Activated CD4-positive, alpha-beta T cell treated with anti-CD3 and anti-CD28 coated beads, Interleukin-2, amount 50 U/mL, for 48 hours (primary cell): ENCODE results near the gene ITGA8.
"Not testable (repeated sequence)": the region's sequence is repeated elsewhere in the genome, so short reads cannot be mapped to it uniquely, and the experiment has no call there.

Experiments used
- DNase-seq, 2 experiments: peaks; one replicate each; pipeline ENCODE4 v3.0.0-alpha.2; 2020

The ITGA8 gene

DNA sequence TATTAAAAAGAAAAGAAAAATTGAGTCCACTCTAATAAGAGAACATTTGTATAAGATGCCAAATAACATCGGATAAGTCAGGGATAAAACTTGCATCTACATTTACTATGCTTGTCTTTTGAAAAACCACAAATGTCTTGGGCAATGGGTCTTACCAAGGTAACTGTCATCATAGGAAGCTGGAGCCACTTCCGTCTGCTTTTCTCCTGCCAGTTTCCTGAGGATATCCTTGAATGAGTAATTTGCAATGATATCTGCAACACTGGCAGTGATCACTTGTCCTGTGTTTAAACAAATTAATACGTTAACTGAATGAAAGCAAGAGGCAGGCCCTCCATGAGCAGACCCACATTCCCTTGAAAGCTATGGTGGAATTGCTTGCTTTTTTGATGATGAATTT is 47.3 kb downstream of the ITGA8 start:
- DNase-seq: no peak

DNA sequence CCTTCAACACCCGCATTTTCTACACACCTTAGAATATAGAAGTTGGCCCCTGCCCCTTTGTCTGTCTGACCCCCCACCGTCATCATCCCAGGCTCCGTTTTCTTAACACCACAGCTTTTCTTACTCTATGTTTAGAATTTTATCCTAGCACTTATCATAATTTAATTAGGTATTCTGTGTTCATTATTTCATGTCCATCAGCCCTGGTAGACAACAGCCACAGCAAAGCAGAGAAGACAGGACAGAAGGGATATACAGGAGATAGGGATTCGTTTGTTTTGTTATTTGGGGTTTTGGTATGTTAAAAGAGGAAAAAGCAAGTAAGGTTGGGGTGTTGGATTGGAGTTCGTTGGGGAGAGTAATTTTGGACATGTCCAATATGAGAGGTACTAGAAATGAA is 48.8 kb downstream of the ITGA8 start:
- DNase-seq: no peak

DNA sequence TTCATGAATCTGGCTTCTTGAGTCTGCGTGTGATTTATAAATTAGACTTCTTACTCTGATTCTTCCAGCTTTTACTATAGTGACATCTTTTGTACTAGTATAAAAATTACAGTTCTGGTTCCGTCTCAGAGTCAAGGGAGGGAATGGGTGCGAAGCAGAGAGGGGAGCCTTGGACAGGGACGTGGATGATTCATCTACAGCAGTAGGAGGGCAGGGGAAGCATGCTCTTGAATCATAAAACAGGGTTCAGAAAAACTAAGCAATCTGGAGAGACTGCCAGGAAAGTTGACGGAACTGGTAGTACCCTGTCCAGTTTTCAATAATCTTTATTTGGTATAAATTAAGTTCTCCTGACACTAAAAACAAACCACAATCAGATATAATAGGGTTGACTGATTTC is 58.1 kb downstream of the ITGA8 start:
- DNase-seq: no peak

- DNase-seq: no peak
Observed at GRCh38 chr10:15660990-15661389, 58.7 kb downstream of the ITGA8 start.

DNA sequence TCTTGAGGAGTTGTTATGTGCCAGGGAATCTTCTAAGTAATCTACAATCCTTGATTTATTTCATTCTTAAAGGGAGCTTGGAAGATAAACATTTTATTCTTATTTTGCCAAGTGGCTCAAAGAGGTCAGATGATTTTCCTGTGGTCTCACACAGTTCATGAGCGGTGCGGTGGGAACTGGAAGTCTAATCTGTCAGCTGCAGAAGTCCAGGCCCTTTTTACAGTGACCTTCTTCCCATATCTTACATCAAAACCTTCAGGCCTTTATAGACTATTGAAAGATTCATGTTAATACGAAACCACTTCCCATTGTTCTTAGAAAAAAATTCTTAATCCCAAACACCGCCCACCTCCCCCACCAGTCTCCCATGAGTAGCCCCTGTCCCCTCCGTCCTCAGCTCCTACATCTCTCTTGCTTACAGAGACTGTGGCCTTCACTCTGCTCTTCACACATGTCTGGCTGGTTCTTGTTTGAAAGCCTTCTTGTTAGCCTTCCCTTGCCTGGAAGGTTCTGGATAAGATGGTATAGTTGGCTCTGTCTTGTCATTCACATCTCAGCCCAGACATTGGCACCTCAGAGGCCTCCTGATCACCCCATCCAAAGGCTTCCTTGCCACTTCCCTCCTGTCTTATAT is 61.5 kb downstream of the ITGA8 start:
- DNase-seq: no peak

DNA sequence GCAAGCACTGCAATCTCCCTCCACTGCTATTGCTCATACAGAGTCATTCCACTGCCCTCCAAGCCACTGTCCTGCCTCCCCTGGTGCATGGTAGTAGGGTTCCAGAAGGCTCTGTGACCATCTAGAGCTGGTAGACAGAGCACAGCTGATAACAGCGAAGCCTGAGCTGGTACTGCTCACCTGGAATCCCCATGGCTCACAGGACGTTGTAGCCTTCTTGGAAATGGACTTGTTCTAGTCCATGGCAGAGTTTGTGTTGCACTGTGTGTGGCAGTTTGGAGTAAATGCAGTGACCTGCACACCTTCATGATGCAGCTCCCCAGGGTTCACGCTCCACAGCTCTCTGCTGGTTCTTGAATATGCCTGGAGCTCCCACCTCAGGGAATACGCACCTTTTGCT is 67.0 kb downstream of the ITGA8 start:
- DNase-seq: no peak

- no peak for DNase-seq
Observed at GRCh38 chr10:15652117-15652516, 67.6 kb downstream of the ITGA8 start.

DNA sequence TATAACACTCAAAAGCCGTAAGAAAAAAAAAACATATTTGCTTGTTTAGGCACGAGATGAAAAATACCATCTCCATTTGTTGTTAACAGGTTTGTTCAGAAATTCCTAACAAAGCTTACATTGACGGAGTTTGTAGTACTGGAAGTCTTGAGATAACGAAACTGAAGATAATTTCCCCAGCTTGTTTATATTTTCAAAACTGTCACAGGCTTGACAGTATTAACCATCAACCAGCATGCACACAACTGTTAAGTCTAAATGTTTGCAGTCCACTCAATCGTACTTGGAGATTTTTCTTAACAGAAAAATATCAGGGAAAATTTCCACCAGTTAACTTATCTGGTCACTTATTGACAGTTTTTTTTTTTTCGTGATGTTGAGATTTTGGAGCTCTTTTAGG is 68.5 kb downstream of the ITGA8 start:
- DNase-seq: no peak

- no peak for DNase-seq
Observed at GRCh38 chr10:15642095-15642494, 77.6 kb downstream of the ITGA8 start.

- DNase-seq: no peak
Observed at GRCh38 chr10:15640536-15641085, 79.1 kb downstream of the ITGA8 start.

DNA sequence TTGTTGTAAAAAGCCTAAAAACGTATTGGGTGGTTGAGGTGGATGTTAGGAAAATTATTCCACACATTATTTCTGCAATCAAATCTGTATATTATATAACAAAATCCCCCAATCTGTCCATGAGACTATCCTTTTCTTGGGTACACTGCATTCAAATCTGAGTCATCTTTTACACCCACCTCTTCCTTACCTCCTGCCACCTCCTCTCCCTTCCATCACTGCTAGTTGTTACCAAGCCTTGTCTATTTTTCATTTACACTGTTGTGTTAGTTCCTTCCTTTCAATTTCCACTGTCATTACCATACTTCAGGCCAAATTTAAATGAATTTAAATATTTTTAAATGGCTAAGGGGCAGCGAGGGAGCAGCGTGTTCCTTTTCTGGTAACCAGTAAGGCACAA is 83.3 kb downstream of the ITGA8 start:
- no peak for DNase-seq

DNA sequence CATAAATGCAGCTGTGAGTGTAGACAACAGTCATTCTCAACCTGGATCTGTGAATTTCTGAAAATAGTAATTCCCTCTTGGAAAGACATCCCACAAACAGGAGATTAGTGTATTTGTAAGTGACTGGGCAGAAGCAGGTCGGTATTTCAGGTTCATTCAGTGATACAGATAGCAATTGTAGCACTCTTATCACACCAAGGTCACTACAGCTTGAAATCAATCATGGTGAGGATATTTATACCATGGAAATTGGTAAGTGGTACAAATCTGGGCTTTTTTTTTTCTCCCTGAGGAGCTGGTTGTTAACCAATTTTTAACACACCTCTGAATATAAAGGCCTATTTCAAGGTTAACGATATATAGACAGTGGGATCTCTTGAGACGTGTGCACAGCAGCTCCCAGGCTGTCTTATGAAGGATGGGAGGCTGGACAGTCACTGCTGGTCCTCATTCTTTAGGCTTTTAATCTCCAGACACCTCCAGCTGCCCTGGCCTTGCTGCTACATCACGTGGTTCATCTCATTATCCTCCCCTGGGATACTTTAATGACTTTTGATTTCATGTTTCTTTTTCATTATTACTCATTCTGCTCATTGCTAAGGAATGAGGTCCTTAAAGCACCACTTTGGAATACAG is 87.1 kb downstream of the ITGA8 start:
- DNase-seq: no peak

DNA sequence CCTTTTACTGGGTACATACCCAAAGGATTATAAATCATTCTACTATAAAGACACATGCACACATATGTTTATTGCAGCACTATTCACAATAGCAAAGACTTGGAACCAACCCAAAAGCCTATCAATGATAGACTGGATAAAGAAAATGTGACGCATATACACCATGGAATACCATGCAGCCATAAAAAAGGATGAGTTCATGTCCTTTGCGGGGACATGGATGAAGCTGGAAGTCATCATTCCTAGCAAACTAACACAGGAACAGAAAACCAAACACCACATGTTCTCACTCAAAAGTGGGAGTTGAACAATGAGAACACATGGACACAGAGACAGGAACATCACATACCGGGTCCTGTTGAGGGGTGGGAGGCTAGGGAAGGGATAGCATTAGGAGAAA is 88.5 kb downstream of the ITGA8 start:
- not testable (repeated sequence) for DNase-seq

DNA sequence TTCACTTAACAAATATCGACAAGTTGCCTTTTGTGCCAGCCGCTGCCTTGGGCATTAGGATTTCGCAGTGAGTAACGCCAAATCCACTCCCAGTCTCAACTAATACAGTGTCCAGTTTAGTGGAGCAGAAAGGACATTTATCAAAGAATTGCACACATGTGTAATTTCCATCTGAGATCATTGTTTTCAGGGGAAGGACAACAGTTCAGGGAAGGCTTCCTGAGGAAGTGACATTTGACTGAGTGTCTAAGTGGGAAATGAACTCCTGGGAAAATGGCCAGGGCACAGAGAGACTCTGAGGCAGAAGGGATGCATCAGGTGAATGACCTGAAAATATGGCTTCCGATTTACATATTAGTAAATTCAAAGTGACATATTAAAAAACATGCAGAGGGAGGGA is 89.4 kb downstream of the ITGA8 start:
- DNase-seq: no peak

GRCh38 chr10:15627617-15628196 is 92.0 kb downstream of the ITGA8 start:
- no peak for DNase-seq

DNA sequence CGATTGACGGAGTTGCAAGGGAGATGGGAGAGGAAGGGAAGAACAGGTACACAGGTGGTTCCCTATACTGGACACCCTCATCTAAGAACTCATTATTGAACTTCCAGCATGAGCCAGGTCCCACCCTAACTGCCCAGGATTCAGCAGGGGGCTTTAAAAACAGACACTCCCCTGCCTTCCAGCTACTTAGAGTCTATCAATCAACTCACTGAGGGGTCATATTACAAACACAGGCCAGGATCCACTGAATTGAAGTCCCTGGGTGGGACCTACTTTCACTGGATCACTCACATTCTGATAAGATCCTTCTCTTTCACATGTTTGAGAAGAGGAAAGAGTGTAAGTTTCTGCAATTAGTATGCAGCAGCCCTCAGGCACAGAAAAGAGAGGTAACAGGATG is 92.8 kb downstream of the ITGA8 start:
- no peak for DNase-seq

DNA sequence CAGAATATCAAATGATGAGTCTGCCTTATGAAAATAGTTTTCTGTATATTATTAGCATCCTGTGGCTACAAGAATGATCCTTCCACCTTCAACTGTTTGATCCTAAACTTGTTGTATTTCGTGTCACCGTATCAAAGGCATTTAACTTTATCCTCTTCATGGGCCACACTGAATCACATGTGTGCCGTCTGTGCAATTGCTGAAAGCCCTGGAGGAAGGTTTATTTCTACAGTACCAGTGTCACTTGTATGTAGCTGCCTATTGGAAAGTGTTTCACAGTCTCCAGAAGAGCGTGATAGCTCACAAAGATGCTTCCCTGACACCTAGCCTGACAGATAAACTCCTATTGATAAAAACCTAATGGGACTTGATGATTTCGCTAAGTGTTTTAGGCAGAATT is 94.5 kb downstream of the ITGA8 start:
- no peak for DNase-seq

GRCh38 chr10:15624401-15625196 is 95.1 kb downstream of the ITGA8 start:
- no peak for DNase-seq

- no peak for DNase-seq
Observed at GRCh38 chr10:15620836-15621515, 98.7 kb downstream of the ITGA8 start.

- DNase-seq: no peak
Observed at GRCh38 chr10:15620337-15620736, 99.4 kb downstream of the ITGA8 start.

DNA sequence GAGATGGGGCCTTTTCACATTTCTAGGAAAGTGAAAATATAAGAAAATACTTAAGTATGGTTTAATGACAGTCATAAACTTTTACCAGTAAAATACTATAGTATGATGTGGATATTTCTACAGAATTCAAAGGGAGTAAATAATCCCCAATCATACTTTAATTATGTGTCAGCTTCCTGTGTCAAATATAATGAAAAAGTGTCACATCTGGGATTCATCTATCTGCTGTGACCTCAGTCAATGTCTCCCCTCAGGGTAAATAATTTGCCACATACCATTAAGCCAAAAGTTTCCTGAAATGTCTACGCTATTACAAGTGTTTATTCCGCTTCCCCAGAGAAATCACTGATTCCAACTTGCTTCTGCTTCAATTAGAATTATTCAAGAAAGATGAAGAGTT is 110.5 kb downstream of the ITGA8 start:
- no peak for DNase-seq

- no peak for DNase-seq
Observed at GRCh38 chr10:15606377-15606776, 113.3 kb downstream of the ITGA8 start.
